ENCODE results near the gene CCDC85A.

CCDC85A gene

DNA sequence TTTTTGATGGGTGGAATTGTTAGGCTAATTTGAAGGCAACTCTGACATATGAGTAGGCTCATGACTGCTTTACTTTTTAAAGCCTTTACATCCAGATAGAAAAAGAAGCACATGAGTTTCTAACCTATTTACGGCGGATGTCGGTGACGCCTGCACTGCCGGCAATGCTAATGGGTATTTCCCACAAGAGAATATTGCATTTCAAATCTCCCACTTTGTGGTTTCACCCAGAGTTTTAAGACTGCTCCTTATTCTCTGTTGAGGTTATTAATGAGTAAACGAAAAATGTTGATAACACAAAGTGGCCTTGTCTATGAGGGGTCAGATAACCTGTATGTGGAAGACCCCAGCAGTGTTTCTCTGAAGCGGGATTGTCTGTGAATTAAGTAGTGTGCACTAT lies 14.0 kb downstream of the CCDC85A start:
- no peak for DNase-seq

- no peak for DNase-seq
These were observed 15.1 kb downstream of the CCDC85A start for GRCh38 chr2:56198936-56199335.

- DNase-seq = no peak
These were observed 15.7 kb downstream of the CCDC85A start for GRCh38 chr2:56199492-56199891.

DNA sequence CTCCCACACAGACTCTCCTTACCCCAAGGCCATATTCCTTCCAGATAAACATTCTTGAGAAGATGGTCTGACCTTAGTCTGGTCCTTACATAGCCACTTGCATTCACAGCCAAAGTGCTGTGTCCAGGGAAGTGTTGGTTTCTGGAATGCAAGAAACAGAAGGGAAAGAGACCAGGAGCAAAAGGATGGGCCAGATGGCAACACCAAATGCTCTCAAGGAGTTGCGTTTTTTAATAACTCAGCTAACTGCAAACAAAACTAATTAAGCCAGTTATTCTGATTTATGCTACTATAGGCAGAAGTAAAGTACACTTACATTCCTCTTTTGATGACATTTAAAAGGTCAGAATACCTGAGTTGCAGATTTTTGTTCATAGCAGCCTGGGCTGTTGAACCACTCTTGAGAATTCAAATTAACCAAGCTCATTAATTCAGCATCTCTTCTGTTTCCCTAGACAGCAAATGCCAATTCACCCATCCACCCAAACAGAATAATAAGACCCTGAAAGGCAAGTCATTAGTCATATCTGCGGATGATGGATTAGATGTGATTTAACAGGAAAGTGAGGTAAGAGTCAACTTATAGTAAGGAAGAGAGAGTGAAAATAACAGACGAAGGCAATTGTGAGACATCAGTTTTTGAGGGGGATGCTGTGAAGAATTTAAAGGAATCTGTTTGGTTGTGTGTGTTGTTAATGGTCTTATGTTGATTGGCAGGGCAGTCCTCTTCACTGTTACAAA lies 18.8 kb downstream of the CCDC85A start:
- DNase-seq = no peak

- no peak for DNase-seq
These were observed 20.8 kb downstream of the CCDC85A start for GRCh38 chr2:56204556-56204955.

DNA sequence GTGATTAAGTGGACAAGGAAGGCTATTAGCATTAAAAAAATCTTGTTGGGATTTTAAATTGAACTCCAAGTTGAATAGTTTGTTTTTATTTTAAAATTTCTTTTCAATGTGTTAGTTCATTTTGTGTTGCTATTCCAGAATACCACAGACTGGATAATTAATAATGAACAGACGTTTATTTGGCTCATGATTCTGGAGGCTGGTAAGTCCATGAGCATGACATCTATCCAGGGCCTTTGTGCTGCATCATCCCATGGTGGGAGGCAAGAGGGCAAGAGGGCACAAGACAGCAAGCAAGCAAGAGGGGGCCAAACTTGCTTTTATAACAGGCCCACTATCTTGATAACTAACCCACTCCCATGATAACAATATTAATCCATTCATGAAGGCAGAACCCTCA lies 22.5 kb downstream of the CCDC85A start:
- DNase-seq = no peak

DNA sequence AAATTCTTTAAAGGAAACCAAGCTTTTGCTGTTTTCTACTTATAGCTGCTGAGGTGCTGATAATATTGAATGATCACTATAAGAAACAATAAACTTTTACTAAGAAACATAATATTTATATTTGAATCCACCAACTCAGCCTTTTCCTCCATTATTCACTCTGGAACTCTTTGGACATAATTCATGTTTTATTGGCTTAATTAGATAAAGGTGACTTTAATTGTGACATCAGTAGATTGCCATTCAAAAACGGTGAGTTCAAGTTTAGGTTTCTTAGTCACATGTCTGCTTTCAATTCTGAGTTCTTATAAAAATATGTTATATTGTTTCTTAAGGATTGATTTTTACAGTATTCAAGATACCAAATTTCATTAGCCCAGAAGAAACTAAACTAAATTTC lies 24.0 kb downstream of the CCDC85A start:
- DNase-seq = no peak

- no peak for DNase-seq
These were observed 24.6 kb downstream of the CCDC85A start for GRCh38 chr2:56208380-56208779.

- no peak for DNase-seq
These were observed 25.9 kb downstream of the CCDC85A start for GRCh38 chr2:56209701-56210100.

- DNase-seq = no peak
These were observed 26.5 kb downstream of the CCDC85A start for GRCh38 chr2:56210291-56210690.

DNA sequence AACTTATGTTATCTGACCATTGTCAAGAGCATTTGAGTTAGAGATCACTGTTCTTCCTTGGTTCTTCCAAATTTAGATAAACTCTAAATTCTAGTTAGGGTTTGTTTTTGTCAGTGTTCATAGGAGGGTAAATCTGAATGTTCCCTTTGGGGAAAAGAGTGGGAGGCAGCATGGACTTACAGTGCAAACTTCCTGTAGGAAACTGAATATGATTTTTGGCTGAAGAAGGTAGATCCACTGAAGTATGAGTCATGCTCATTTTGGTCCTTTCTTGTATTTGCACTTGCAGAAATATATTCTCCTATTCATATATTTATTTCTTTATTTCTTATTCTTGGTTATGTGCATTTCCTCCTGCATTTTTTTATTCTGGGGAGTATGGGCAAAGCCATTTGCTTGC lies 27.3 kb downstream of the CCDC85A start:
- DNase-seq = no peak

DNA sequence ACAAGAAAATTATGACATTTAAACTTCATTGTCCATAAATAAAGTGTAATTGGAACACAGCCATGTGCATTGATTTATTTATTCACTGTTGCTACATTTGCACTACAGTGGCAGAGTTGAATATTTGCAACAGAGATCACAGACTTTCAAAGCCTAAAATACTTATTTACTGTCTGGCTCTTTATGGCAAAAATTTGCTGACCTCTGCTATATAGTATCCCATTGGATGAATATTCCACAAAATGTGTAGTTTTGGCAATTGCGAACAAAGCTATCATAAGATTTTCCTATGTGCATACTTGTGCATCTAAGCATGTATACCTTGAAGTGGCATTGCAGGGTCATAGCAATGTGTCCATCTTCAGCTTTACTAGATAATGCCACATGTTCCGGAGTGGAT lies 32.1 kb downstream of the CCDC85A start:
- no peak for DNase-seq

DNA sequence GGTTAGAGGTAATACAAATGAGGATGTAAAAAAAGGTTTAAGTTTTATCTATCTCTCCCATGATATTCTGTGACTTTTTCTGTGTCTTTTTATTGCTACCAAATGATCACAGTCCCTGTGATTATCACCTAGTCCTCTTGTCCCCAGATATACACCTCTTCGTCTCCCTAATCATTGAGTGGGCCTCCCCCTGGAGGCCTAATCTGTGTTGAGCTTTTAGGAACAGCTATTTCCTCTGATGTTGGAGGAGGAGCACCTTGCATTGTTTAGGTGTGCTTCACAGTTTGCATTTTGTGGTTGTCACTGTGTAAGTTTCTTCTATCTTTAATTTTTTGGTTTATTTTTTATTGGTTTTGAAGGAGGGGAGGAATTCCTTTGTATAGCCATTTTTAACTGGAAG lies 33.3 kb downstream of the CCDC85A start:
- DNase-seq = no peak

DNA sequence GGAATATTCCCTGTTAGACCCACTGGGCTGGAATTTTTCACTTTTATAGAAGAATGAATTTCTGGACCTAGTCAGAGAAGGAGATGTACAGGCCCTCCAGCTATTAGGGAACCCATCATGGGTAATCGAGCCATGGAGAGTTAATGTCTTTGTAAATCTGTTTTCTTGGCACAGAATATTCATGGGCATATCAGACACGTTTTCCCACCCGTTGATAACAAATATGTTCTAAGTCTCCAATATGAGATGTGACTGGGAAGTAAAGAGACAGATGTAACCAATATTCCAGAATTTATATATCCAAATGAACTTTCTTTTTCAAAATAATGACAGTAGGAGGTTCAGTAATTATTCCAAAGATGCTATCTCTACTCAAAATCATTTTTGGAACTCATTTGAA lies 38.7 kb downstream of the CCDC85A start:
- DNase-seq = no peak

GRCh38 chr2:56224316-56224715 lies 40.5 kb downstream of the CCDC85A start:
- no peak for DNase-seq

DNA sequence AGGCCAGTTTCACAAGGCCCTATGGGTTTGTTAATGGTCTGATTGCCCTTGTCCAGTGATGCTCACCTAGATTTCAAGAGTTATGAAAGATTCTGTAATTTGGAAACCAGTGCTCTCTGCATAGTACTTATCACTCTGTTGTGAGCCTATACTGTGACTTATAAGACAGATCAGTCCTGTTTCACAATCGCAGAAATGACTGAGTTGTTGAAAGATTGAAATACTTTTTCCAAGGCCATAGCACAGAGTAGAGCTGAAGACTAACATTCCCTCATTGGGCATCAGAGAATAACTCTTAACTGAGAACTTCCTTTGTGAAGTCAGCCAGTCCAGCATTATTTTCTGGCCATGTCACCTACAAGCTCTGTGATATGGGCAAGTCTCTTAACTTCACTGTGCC lies 44.0 kb downstream of the CCDC85A start:
- DNase-seq = no peak

- DNase-seq = no peak
These were observed 45.7 kb downstream of the CCDC85A start for GRCh38 chr2:56229397-56230060.

DNA sequence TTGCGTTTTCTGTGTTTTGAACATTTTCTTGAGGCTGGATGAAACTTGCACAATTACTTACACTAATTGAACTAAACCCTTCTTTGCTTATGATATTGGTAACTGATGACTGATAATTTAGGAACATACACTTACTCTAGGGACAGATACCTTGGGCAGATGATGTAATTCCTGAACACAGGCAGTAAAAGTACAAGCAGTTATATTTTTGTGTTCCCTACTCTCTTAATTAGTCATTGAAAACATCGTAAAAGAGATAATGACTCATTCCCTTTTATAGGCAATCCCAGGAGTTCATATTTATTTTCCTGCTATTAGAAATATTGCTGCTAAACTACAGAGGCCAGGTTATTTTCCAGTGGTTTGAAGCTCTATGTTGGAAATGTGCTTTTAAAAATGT lies 46.4 kb downstream of the CCDC85A start:
- no peak for DNase-seq

DNA sequence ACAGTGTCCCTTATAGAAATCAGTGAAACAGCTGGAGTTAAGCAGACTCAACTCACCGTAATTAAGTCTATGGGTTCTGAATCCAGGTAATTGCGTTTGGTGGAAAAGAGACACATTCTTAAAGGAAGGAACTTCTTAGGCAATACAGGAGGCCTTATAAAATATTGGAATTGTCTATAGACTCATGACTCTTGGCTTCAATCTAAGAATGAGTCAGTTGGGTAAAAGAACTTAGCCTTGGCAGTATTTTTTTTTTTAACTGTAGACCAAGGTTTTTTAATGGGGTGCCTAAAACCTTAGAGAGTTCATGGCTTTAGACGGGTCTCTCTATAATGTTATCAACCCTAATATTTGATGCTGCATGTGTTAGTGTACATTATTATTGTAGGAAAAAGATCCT lies 47.6 kb downstream of the CCDC85A start:
- DNase-seq = no peak

DNA sequence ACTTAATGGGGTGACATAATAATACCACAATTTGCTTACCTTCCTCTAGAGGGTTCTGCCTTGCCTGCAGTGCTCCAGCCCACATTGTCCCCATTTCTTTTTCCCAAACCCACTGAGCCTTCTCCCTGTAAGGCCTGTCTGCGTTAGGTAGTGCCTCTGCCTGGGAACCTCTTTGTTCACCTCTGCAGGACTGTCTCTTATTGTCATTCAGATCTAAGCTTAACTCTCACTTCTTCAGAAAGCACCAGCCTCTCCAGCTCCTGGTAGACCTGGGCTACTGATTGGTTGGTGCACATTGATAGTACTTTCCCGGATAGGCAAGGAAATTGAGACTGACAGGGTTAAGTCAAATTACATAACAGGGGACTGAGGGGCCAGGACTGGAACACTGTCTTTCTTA lies 49.1 kb downstream of the CCDC85A start:
- DNase-seq = no peak

DNA sequence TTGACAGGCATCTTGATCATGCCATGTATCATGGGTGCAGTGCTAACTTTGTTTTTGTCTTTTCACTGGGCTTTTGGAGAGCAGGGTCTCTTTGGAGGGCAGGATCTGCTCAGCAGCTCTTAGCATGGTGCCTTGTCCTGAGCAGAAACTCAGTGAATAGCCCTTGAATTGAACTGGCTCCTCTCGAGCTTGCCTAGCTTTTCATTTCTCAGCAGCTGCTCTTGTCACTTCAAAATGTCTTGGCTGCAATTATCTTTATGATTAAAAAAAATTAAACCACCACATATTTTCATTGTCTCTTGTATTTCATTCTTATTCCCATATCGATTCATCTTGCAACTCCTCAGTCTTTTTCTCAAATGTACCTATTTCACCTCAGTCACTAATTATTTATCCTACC lies 50.5 kb downstream of the CCDC85A start:
- DNase-seq = no peak

DNA sequence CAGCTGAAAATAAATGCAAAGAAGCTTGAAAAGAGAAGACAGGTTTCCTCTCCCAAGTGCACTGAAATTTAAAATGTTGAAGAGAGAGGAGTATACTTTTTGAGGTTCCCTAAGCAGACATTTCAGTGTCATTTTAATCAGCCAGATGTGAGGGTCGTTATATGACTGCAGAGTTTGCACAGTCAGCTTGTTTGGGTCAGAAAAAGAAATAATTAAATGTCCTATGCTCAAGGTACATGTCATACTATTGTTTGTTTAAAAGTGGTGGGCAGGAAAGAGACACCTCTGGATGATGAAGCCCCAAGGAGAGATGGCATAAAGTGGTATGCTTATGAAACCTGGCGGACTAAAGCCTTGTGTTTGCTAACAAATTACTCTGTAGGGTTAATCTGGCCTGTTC lies 55.2 kb downstream of the CCDC85A start:
- no peak for DNase-seq

DNA sequence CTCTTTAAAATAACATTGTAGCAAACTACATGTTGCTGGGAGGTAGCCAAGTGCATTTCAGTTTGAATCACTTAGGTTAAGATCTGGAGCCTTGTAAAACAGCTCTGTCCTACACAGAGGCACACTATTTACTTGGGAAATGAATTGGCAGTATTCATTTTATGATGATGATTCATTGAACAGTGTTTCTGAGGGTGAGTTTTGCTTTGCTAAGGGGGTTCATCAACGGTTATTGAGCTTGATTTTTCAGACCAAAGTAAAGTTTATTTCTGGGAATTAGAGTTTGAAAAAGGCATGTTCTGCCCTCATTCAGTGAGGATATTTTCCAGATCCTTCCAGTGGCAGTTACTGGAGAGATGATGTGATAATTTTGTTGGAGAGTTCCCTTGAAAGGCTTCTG lies 55.6 kb downstream of the CCDC85A start:
- DNase-seq = no peak

DNA sequence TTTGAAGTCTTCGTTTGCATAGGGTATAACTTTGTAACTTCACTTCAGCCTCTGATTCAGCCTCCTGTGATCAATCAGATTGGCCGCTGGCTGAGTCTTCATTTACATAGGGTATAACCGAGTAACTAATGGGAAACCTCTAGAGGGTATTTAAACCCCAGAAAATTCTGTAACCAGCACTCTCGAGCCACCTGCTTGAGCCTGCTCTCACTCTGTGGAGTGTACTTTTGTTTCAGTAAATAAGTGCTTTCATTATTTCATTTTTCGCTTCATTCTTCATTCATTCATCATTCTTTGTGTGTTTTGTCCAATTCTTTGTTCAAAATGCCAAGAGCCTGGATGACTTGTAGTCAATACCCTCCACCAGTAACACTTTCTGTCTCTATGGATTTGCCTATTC lies 56.4 kb downstream of the CCDC85A start:
- no peak for DNase-seq

GRCh38 chr2:56244506-56244905 lies 60.7 kb downstream of the CCDC85A start:
- no peak for DNase-seq

All from SIG-M5 (cell line).